HepG2 (cell line): ENCODE measurements around the gene RPUSD2. TPM values are rescaled to one million over a fixed set of nuclear protein-coding genes. Genes with fewer than 3 reads are reported as not detected.

ENCODE experiments used
- ATAC-seq: fragments of 200-7000 bp; cut with Tn5 transposase; 3 replicates; pipeline ENCODE4 v1.9.1; 2020; ENCODE audit warnings: mild to moderate bottlenecking, moderate library complexity
- BruUV-seq: library from RNA; stranded (reverse); fragments of 400-500 nt; replicated peaks from 2 replicates; lab custom pipeline; 2021; lab: Mats Ljungman, UMichigan
- CTCF ChIA-PET: fragments of 300-600 bp; formaldehyde crosslinking; extraction: SDS; loops from one replicate; lab custom pipeline; 2021; ENCODE audit warnings: low total read pairs, inconsistent platforms, low intra/inter-chr PET ratio; lab: Yijun Ruan, JAX
- POLR2A ChIA-PET: fragments of 350-600 bp; sonication (Branson Sonifier 250); formaldehyde crosslinking; loops from one replicate; lab custom pipeline; 2020; ENCODE audit warnings: antibody characterized with exemption, inconsistent platforms; lab: Yijun Ruan, JAX
- DNase-seq: peaks from one replicate; pipeline ENCODE4 v3.0.0-alpha.2; 2015; ENCODE audit warnings: low spot score
- FAIRE-seq: peaks from 3 replicates; lab custom pipeline; 2011; peaks lifted over from hg19 to GRCh38; lab: Jason Lieb, UNC
- H2AFZ ChIP-seq: one replicate; pipeline ENCODE4 v1.6.1; 2011; ENCODE audit warnings: low read length, inconsistent platforms
- H3K27ac ChIP-seq: fragments of 300-600 bp; 3 replicates; pipeline ENCODE4 v1.8.0; 2011; ENCODE audit warnings: mixed run types, mild to moderate bottlenecking, mixed read lengths, low read length, inconsistent platforms; ENCODE audit not compliant: insufficient read depth; ENCODE audit errors: extremely low read length
- H3K27me3 ChIP-seq, 2 experiments: fragments of 200-600 bp in 1 of 2; 2 replicates in 1 of 2; 3 replicates in 1 of 2; pipeline versions ENCODE4 v1.6.0 to v1.8.0; 2011; ENCODE audit warnings: low read length in 2 of 2, mild to moderate bottlenecking in 2 of 2, moderate library complexity in 2 of 2, inconsistent platforms in 1 of 2; ENCODE audit not compliant: insufficient read depth in 2 of 2, control insufficient read depth in 1 of 2
- H3K36me3 ChIP-seq, 2 experiments: fragments of 200-600 bp in 1 of 2; replicated peaks in 1 of 2; 2 replicates in 1 of 2; 3 replicates in 1 of 2; pipeline versions ENCODE4 v1.5.1 to v1.8.0; 2011; ENCODE audit warnings: low read length in 2 of 2, inconsistent platforms in 1 of 2; ENCODE audit not compliant: insufficient read depth in 2 of 2, control insufficient read depth in 1 of 2
- H3K4me1 ChIP-seq: 2 replicates; pipeline ENCODE4 v1.5.1; 2012; ENCODE audit warnings: low read length, inconsistent platforms; ENCODE audit not compliant: insufficient read depth
- H3K4me2 ChIP-seq: 2 replicates; pipeline ENCODE4 v1.6.0; 2011; ENCODE audit warnings: low read depth, low read length, inconsistent platforms
- H3K4me3 ChIP-seq, 3 experiments: fragments of 200-600 bp in 1 of 3; sonication (generic), shearing (Covaris generic) in 1 of 3; replicated peaks in 1 of 3; 2 replicates each; pipeline ENCODE4 v1.5.1; 2011 to 2016; ENCODE audit warnings: low read length in 3 of 3, inconsistent platforms in 2 of 3, low read depth in 2 of 3, mild to moderate bottlenecking in 2 of 3, control low read depth in 1 of 3, mixed read lengths in 1 of 3; ENCODE audit not compliant: insufficient read depth in 1 of 3
- H3K79me2 ChIP-seq: one replicate; pipeline ENCODE4 v1.6.1; 2011; ENCODE audit warnings: low read length, inconsistent platforms; ENCODE audit not compliant: insufficient read depth
- H3K9ac ChIP-seq: 2 replicates; pipeline ENCODE4 v1.6.0; 2011; ENCODE audit warnings: mild to moderate bottlenecking, low read depth, low read length, inconsistent platforms; ENCODE audit not compliant: insufficient read depth
- H3K9me3 ChIP-seq: 2 replicates; pipeline ENCODE4 v1.5.1; 2012; ENCODE audit warnings: mild to moderate bottlenecking, low read length
- H4K20me1 ChIP-seq: 2 replicates; pipeline ENCODE4 v1.6.0; 2011; ENCODE audit warnings: inconsistent platforms, mild to moderate bottlenecking, low read length, moderate library complexity; ENCODE audit not compliant: insufficient read depth
- CREB1 ChIP-seq, 2 experiments: fragments of 450-650 bp in 1 of 2; IDR thresholded peaks; 2 replicates each; pipeline ENCODE4 v1.6.1; 2016 to 2017; ENCODE audit warnings: control low read depth in 1 of 2, mild to moderate bottlenecking in 1 of 2, missing compliant biosample characterization in 1 of 2, missing genetic modification characterization in 1 of 2
- ISL2 ChIP-seq: sonication (generic); formaldehyde crosslinking; IDR thresholded peaks from 2 replicates; pipeline ENCODE4 v1.5.0; 2020; ENCODE audit warnings: missing genetic modification reagents
- TOE1 ChIP-seq: sonication (generic); formaldehyde crosslinking; IDR thresholded peaks from 2 replicates; pipeline ENCODE4 v1.4.0; 2020; ENCODE audit warnings: mild to moderate bottlenecking, missing genetic modification reagents
- WGBS: methylation state at CpG from one replicate; pipeline ENCODE4 v1.1.6; 2017; ENCODE audit warnings: low lambda C conversion rate; 5-methylcytosine and 5-hydroxymethylcytosine counted together
- in situ Hi-C: cut with HindIII; loops from 2 replicates; pipeline ENCODE4 v1.10.0; 2017; ENCODE audit warnings: low pct_unique_long_range_greater_than_20kb; ENCODE audit not compliant: extremely low pct_ligation_motif_present
- intact Hi-C: fragments of 100-400 bp; cut with micrococcal nuclease; formaldehyde crosslinking; loops from one replicate; pipeline ENCODE4 v1.10.0; 2022; ENCODE audit not compliant: unreplicated experiment
- polyA plus RNA-seq, 8 experiments: library from polyadenylated mRNA; depleted of rRNA in 3 of 8; stranded (reverse) in 7 of 8; unstranded in 1 of 8; fragments of >200 nt; fragmentation: Illumina TruSeq in 4 of 8; extraction: Trizol in 4 of 8; gene quantifications; 2 replicates each; pipeline versions ENCODE4 v1.2.1 to v1.2.3, GENCODE V29; 2011 to 2016; ENCODE audit warnings: low read depth in 4 of 8, missing spikeins in 1 of 8, mixed read lengths in 1 of 8; ENCODE audit not compliant: insufficient read depth in 1 of 8
- total RNA-seq, 5 experiments: library from RNA; depleted of rRNA; stranded (reverse); fragments of >200 nt; fragmentation: Illumina TruSeq; extraction: Trizol; gene quantifications; 2 replicates each; pipeline ENCODE4 v1.2.3, GENCODE V29; 2016; ENCODE audit warnings: low read depth in 1 of 5
- TF ChIP-seq, protein P1 (sequence below): sonication (generic); formaldehyde crosslinking; IDR thresholded peaks from 2 replicates; pipeline ENCODE4 v1.9.0; 2022; ENCODE audit warnings: missing genetic modification reagents, mild to moderate bottlenecking, borderline replicate concordance
- TF ChIP-seq, protein P2 (sequence below): sonication (generic); formaldehyde crosslinking; IDR thresholded peaks from 2 replicates; pipeline ENCODE4 v1.4.0; 2020; ENCODE audit warnings: mild to moderate bottlenecking, missing genetic modification reagents
- TF ChIP-seq, protein P3 (sequence below): sonication (generic); formaldehyde crosslinking; IDR thresholded peaks from 2 replicates; pipeline ENCODE4 v1.4.0; 2020; ENCODE audit warnings: mild to moderate bottlenecking, missing genetic modification reagents
- TF ChIP-seq, protein P4 (sequence below): sonication (generic); formaldehyde crosslinking; IDR thresholded peaks from 2 replicates; pipeline ENCODE4 v1.5.0; 2020; ENCODE audit warnings: missing genetic modification reagents

RPUSD2 gene
- total and polyA plus RNA-seq, 2 of the 13 experiments (the other 11 are each of a cell fraction or from before 2014, with no cell fraction given): 8.6 to 14.5 TPM

DNA sequence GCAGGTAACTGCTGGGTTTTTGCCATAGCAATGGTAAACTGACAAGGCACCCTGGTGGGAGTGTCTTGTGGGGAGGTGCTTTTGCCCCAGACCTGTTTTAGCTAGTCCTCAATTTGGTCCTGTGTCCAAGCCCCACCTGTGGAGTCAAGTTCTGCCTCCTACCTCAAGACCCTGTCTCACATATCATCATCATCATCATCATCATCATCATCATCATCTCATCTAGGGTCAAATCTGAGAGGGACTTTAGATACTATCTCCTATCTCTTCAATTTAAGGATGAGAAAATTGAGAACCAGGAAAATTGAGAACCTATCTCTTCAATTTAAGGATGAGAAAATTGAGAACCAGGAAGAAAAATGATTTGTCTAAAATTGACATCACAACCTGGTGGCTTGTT, 34.8 kb downstream of the RPUSD2 start:
- H3K27me3 ChIP-seq: no peaks in the 10 kb centered on the region
- intact Hi-C loops: no loop called here
- no peaks in the 10 kb centered on the region for H3K4me1 ChIP-seq
- FAIRE-seq: no peak
- no peak overlapping the region for H3K4me3 ChIP-seq
- H3K36me3 ChIP-seq: peaks cover 3 to 30% of the 10 kb centered on the region in 2 experiments; a peak in 4 of 5 replicates
- BruUV-seq: no TSS peak
- no peak overlapping the region for H3K27ac ChIP-seq
- TF ChIP-seq ISL2 (CRISPR knock-in tag) (no peak), CREB1 (IDR thresholded peaks at IDR 0.05) (peak; percentile 70), CREB1 (CRISPR knock-in tag; IDR thresholded peaks at IDR 0.05) (no peak)
- no peak for ATAC-seq
- no peaks in the 10 kb centered on the region for H3K9me3 ChIP-seq
- POLR2A ChIA-PET: no interaction called here
- CTCF ChIA-PET: no interaction called here
- peaks cover 21% of the 10 kb centered on the region for H3K79me2 ChIP-seq
- H3K9ac ChIP-seq: no peak overlapping the region
- in situ Hi-C loops: no loop called here
- H4K20me1 ChIP-seq: no peaks in the 10 kb centered on the region
- DNase-seq: no peak
- H3K4me2 ChIP-seq: no peak overlapping the region
- no peak overlapping the region for H2AFZ ChIP-seq

DNA sequence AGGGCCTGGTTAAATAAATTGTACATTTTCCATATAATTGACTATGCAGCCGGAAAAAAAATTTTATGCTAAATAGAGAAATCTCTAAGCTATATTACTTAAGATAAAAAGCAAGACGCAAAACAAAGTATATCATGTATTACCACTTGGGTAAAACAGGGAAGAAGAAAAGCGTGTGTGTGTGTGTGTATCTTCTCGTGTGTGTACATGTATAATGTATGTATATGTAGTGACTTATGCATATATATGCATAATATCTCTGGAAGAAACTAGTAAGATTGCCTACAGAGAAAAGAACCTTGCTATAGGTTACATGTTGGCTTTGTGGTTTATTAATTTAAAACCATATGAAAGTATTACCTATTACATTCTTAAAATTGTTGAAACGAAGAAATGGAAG, 44.0 kb downstream of the RPUSD2 start:
- H2AFZ ChIP-seq: no peak overlapping the region
- ChIA-PET POLR2A (no interaction called here), CTCF (no interaction called here)
- no peaks in the 10 kb centered on the region for H4K20me1 ChIP-seq
- intact Hi-C loops (no loop called here), in situ Hi-C loops (no loop called here)
- no peak overlapping the region for H3K27ac ChIP-seq
- H3K4me2 ChIP-seq: no peak overlapping the region
- 87% methylated on average over 5 of the region's 5 CpGs for WGBS
- no TSS peak for BruUV-seq
- ATAC-seq: no peak
- no peaks in the 10 kb centered on the region for H3K79me2 ChIP-seq
- peaks cover 1 to 30% of the 10 kb centered on the region in 2 experiments; a peak in 3 of 5 replicates for H3K36me3 ChIP-seq
- H3K9me3 ChIP-seq: no peaks in the 10 kb centered on the region
- H3K4me3 ChIP-seq: no peak overlapping the region
- H3K27me3 ChIP-seq: no peaks in the 10 kb centered on the region
- H3K4me1 ChIP-seq: no peaks in the 10 kb centered on the region
- TF ChIP-seq, protein P1, sequence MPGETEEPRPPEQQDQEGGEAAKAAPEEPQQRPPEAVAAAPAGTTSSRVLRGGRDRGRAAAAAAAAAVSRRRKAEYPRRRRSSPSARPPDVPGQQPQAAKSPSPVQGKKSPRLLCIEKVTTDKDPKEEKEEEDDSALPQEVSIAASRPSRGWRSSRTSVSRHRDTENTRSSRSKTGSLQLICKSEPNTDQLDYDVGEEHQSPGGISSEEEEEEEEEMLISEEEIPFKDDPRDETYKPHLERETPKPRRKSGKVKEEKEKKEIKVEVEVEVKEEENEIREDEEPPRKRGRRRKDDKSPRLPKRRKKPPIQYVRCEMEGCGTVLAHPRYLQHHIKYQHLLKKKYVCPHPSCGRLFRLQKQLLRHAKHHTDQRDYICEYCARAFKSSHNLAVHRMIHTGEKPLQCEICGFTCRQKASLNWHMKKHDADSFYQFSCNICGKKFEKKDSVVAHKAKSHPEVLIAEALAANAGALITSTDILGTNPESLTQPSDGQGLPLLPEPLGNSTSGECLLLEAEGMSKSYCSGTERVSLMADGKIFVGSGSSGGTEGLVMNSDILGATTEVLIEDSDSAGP (CRISPR knock-in tag): no peak
- TF ChIP-seq, protein P2, sequence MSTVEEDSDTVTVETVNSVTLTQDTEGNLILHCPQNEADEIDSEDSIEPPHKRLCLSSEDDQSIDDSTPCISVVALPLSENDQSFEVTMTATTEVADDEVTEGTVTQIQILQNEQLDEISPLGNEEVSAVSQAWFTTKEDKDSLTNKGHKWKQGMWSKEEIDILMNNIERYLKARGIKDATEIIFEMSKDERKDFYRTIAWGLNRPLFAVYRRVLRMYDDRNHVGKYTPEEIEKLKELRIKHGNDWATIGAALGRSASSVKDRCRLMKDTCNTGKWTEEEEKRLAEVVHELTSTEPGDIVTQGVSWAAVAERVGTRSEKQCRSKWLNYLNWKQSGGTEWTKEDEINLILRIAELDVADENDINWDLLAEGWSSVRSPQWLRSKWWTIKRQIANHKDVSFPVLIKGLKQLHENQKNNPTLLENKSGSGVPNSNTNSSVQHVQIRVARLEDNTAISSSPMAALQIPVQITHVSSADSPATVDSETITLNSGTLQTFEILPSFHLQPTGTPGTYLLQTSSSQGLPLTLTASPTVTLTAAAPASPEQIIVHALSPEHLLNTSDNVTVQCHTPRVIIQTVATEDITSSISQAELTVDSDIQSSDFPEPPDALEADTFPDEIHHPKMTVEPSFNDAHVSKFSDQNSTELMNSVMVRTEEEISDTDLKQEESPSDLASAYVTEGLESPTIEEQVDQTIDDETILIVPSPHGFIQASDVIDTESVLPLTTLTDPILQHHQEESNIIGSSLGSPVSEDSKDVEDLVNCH (CRISPR knock-in tag): no peak
- TF ChIP-seq, protein P3, sequence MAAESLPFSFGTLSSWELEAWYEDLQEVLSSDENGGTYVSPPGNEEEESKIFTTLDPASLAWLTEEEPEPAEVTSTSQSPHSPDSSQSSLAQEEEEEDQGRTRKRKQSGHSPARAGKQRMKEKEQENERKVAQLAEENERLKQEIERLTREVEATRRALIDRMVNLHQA (CRISPR knock-in tag): no peak
- TF ChIP-seq, protein P4, sequence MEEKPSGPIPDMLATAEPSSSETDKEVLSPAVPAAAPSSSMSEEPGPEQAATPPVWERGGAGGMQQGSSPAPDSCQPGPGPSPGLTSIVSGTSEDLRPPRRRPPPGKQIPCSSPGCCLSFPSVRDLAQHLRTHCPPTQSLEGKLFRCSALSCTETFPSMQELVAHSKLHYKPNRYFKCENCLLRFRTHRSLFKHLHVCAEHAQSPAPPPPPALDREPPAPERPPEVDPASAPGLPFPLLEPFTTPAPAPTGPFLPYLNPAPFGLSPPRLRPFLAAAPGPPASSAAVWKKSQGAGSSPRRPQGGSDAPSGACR (CRISPR knock-in tag): no peak
- no peak for TF ChIP-seq TOE1
- TF ChIP-seq, all 625 proteins: peak for 0
- DNase-seq (no peak), FAIRE-seq (no peak)
- H3K9ac ChIP-seq: no peak overlapping the region
